ENCODE results near the gene KIF4A.
"Not testable (repeated sequence)": the region's sequence is repeated elsewhere in the genome, so short reads cannot be mapped to it uniquely, and the experiment has no call there.

The KIF4A gene

GRCh38 chrX:70292788-70293187 is 2.9 kb downstream of the KIF4A start:
- DNase-seq (ENCODE audit: low read depth): no peak

GRCh38 chrX:70293621-70294020 is 3.7 kb downstream of the KIF4A start:
- DNase-seq (ENCODE audit: low read depth): no peak

- DNase-seq (ENCODE audit: low read depth): no peak
These were observed 11.8 kb downstream of the KIF4A start for GRCh38 chrX:70301716-70302115.

GRCh38 chrX:70313503-70313902 is 23.6 kb downstream of the KIF4A start:
- DNase-seq (ENCODE audit: low read depth): no peak

GRCh38 chrX:70322784-70323183 is 32.9 kb downstream of the KIF4A start:
- no peak for DNase-seq (ENCODE audit: low read depth)

- not testable (repeated sequence) for DNase-seq (ENCODE audit: low read depth)
These were observed 33.7 kb downstream of the KIF4A start for GRCh38 chrX:70323628-70324027.

- DNase-seq (ENCODE audit: low read depth): no peak
These were observed 34.4 kb downstream of the KIF4A start for GRCh38 chrX:70324326-70324725.

GRCh38 chrX:70331161-70331560 is 41.3 kb downstream of the KIF4A start:
- no peak for DNase-seq (ENCODE audit: low read depth)

- no peak for DNase-seq (ENCODE audit: low read depth)
These were observed 42.7 kb downstream of the KIF4A start for GRCh38 chrX:70332600-70332999.

GRCh38 chrX:70336767-70337166 is 46.9 kb downstream of the KIF4A start:
- DNase-seq (ENCODE audit: low read depth): no peak

GRCh38 chrX:70338290-70338689 is 48.4 kb downstream of the KIF4A start:
- DNase-seq (ENCODE audit: low read depth): no peak

GRCh38 chrX:70343435-70343834 is 53.5 kb downstream of the KIF4A start:
- DNase-seq (ENCODE audit: low read depth): no peak

- no peak for DNase-seq (ENCODE audit: low read depth)
These were observed 56.6 kb downstream of the KIF4A start for GRCh38 chrX:70346418-70347070.

GRCh38 chrX:70348825-70349224 is 58.9 kb downstream of the KIF4A start:
- not testable (repeated sequence) for DNase-seq (ENCODE audit: low read depth)

GRCh38 chrX:70349367-70350125 is 59.6 kb downstream of the KIF4A start:
- DNase-seq (ENCODE audit: low read depth): not testable (repeated sequence)

- no peak for DNase-seq (ENCODE audit: low read depth)
These were observed 62.6 kb downstream of the KIF4A start for GRCh38 chrX:70352496-70352895.

GRCh38 chrX:70353514-70353913 is 63.6 kb downstream of the KIF4A start:
- DNase-seq (ENCODE audit: low read depth): no peak

- no peak for DNase-seq (ENCODE audit: low read depth)
These were observed 64.8 kb downstream of the KIF4A start for GRCh38 chrX:70354716-70355115.

- DNase-seq (ENCODE audit: low read depth): no peak
These were observed 69.6 kb downstream of the KIF4A start for GRCh38 chrX:70359458-70359857.

GRCh38 chrX:70360366-70360765 is 70.5 kb downstream of the KIF4A start:
- no peak for DNase-seq (ENCODE audit: low read depth)

GRCh38 chrX:70368731-70369130 is 78.8 kb downstream of the KIF4A start:
- not testable (repeated sequence) for DNase-seq (ENCODE audit: low read depth)

GRCh38 chrX:70386235-70386634 is 96.3 kb downstream of the KIF4A start:
- DNase-seq (ENCODE audit: low read depth): no peak

- DNase-seq (ENCODE audit: low read depth): no peak
These were observed 109.0 kb downstream of the KIF4A start for GRCh38 chrX:70398899-70399298.

GRCh38 chrX:70400181-70400580 is 110.3 kb downstream of the KIF4A start:
- DNase-seq (ENCODE audit: low read depth): not testable (repeated sequence)

All from non-pigmented ciliary epithelial cell (primary cell).